NCI-H1436 treated with DMSO at 0.1 percent for 48 hours (cell line): Measurements from ENCODE around the gene RPIA.
"Not testable (repeated sequence)": the region's sequence is repeated elsewhere in the genome, so short reads cannot be mapped to it uniquely, and the experiment has no call there.

Experiments used
- DNase-seq: peaks from one replicate; lab custom pipeline; 2025; lab: John Stamatoyannopoulos, UW

The RPIA gene

DNA sequence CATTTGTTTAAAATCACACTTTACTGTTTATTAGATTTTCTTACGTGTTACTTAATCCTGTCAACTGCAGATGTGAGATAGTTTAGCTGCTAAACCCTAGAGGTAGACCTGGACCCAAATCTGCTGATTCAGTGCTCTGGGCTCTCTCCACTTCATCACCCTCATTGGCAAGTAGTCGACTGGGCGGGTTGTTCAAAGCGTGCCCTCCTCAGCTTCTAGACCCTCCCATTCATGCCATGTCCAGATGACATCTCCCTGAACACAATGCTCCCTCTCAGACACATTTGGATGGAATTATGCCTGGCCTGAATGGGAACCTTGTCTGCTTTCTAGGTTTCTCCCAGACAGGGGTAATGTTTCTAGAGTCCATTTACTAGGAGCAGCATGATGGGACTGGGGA lies 43.7 kb downstream of the RPIA start:
- DNase-seq: no peak

DNA sequence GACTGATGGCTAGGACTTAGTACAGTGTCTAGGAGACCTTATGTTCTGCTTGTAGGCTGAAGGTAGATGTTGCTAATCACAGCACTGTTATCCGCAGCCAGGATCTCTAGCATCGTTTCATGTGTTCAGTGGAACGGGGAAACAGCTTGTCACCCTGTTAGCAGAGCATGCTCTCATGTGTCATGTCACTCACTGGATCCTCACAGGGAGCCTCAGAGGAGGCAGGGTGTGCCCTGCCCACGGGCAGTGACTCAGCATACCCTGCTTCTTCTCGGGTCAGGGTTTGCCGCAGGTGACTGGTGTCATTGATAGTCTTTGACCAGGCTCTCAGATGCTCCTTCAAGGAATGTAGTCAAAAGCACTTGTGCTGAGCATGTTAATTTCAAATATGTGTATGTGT lies 44.4 kb downstream of the RPIA start:
- DNase-seq: no peak

DNA sequence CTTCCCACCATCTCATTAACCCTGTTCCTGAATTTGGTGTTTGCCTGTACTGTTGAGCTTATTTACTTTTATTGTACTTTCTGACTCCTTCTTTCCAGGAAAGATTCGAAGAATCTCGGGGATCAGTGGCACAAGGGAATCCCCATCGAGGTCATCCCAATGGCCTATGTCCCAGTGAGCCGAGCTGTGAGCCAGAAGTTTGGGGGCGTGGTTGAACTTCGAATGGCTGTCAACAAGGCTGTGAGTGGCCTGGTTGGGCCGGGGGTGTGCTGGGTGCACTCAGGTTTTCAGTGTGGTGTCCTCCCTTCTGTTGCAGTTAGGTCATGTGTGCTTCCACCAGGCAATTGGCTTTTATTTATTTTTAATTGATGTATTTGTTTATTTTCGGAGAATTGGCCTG lies 45.0 kb downstream of the RPIA start:
- no peak for DNase-seq

DNA sequence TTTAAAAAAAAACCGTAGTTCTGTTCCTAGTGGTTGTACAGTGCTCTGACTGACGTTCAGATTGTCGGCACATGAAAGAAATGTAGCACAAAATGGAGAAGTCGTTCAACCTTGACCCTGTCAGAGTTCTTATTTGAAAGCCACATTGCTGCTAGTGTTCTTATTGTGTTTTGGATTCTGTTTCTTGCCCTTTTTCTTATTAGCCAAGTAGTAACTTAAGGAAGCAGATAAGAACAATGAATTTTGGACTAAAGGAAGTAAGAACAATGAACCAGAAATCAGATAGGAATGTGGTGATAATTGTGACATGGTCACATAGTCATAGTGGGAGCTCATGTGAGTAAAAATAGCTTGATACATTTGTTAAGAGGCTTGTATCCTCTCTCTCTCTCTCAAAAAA lies 45.9 kb downstream of the RPIA start:
- DNase-seq: no peak

DNA sequence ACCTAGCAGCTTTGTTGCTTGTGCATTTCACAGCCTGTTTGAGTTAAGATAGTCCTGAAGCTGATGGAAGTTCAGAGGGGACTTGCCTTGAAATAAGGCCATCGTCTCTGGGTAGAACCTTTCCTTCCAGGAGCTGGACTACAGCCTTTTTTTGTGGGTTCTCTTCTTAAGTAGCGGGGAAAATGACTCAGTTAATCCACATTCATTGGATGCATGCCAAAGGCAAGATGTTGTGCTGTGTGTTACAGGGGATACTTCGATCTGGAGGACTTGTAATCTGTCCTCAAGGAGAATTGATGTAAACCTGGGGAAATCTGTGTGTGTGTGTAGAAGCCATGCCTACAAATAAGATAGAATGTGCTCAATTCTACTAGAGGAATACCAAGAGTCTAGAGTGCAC lies 46.8 kb downstream of the RPIA start:
- no peak for DNase-seq

DNA sequence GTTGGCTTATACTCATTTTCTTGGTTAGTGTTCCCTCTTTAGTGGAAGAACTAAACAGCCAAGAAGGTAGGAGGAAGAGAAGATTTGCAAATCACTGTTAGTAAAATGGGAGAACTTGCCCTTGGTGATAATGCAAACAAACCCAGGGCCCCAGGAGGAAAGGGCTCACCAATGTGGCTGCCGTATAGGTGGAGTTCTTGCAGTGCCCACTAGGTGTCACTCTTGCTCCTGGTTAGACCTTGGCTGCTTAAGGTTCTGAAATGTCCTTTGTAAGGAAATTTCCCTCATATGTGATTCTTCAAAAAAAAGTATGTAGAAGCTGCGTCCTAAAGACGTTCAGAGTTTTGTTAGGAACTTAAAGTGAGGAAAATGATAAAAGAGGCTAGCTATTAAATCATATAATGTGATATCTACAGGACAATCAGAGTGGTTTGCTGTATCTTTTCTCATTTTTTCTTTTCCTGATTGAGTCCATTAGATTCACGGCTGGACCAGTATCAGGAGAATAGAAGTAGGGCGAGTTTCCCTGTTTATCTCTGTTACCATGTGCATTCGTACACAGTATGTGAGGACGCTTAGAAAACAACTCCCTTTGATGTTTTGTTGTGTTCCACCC lies 48.6 kb downstream of the RPIA start:
- DNase-seq: no peak

DNA sequence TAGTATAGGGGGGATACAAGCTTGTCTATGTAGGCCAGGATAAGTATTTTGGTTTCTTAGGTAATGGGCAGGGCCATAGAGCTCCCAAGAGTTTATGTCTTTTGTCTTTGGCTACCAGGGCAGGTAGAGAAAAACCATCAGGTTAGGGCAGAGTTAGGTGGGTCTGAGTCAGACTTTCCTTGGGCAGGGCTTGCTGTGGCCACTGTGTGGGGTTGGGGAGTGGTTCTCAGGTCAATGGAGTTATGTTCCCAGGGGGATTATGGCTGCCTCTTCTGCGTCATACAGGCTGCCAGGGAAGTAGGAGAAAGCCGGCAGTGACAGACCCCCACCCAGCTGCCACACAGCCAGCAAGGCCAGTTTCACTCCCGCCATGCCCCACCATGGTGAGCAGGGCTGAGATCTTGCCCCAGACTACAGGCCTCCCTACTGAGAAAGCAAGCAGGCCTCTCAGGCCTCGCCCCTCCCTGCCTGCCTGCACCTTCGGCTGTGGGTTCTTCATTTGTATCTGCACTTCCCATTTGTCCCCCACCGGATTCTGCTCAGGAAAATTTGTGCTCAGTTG lies 55.5 kb downstream of the RPIA start:
- DNase-seq: no peak

DNA sequence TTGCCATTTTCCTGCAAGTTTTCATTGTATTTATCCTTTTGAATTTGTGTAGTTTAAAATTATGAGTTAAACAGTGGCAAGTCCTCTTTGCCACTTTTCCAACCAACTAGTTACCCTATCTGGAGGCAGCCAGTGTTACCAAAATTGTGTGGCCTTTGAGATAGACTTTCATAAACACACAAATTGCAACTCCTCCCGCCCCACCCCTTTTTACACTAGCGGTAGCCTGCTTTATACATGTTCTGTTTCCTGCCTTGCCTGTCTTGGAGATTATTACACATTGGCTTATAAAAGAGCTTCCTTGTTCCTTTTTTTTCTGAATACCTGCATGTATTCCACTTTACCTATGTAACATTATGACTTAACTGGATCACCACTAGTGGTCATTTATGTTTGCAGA lies 56.5 kb downstream of the RPIA start:
- no peak for DNase-seq

DNA sequence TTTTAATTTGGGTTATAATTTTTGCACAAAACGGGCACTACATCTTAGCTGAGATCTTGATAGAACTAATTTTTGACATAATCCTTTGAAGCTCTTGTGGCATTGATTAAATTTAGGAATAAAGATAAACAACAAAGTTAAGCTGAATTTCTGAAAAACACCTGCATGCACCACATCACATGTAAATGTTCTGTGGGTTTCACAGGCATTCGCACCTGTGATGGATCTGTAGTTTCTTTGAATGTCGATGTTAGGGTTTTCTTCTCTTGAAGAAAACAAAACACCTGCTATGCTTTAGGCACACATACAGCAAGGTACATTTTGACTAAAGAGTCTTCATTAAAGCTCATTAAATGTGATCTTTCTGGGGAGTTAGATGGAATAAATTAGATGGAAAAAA lies 60.3 kb downstream of the RPIA start:
- no peak for DNase-seq

DNA sequence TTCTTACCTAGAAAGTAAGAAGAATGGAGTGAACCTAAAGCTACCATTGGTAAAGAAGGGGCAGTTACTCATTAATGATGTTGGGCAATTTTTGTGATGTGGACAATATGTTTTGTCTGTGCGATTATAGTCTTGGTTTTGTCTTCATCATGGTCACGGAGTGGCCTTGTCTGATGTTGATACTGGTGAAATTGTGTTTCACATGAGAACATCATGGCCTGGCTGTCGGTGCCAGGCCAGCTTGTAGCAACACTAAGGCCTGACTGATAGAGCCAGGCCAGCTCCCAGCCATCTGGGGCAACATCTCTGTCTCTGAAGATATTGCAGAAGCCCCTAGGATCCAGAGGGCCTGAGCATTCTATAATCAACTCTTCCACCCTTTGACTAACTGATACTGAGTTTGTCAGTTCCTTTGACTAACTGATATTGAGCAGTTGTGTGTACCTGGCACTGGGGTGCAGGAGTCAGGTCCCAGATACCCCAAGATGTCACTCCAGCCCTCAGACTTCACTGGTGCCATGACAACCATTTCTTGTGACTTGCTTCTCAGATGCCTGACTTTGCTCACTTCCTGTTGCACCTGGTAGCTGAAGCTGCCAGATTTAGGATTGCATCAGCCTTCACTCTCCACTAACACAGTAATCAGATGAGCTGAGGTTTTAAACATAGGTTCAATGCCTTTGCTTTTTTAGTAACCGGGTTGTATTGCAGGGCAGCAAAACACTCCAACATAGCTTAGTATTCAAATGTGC lies 62.5 kb downstream of the RPIA start:
- DNase-seq: no peak

DNA sequence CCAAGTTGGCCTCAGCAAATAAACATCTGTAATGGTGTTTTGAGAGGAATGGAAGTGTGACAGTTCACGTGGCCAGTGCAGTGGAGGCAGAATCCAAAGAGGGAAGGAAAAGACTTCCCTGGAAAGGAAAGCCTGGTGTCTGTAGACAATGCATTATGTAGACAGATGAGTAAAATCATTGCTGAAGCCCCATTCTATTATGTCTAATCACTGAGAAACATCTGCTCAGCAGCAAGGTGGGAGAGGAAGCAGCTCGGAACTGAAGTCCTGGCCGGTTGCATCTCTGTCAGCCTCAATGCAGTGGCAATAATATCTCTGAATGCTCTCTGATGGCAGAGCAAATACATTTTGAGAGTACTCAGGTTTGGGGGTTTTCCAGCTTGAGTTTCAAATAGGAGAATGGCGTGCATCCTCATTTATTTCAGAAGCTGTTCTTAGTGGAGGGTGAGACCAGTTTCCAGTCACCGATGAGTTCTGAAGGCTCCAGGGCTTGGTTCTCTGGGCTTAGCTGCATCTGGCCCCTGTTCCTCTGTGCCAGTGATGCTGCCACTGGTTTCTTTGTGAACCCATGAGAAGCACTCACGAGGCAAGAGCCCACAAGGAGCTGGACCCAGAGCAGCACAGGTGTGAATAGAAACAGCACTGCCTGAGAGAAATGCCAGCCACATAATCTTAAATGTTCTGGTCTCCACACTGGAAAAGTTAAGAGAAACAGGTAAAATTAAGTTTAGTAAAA lies 63.3 kb downstream of the RPIA start:
- DNase-seq: no peak

DNA sequence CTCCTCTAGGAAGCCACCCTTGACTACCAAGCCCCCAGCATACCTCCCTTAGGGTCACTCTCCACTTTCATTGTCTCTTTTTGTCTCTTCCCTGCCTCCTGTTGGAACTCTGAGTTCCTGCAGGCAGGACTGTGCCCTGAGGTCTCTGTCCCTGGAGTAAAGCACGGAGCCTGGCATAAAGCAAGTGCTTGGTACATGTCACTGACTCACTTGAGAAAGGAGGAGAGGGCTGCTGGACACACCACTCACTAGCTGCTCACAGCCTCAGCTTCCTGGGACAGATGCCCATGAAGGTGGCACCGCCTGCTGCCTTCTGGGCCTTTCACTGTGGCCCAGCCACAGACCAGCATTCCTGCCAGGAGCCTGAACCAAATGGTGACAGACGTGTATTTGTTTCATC lies 64.4 kb downstream of the RPIA start:
- DNase-seq: no peak

DNA sequence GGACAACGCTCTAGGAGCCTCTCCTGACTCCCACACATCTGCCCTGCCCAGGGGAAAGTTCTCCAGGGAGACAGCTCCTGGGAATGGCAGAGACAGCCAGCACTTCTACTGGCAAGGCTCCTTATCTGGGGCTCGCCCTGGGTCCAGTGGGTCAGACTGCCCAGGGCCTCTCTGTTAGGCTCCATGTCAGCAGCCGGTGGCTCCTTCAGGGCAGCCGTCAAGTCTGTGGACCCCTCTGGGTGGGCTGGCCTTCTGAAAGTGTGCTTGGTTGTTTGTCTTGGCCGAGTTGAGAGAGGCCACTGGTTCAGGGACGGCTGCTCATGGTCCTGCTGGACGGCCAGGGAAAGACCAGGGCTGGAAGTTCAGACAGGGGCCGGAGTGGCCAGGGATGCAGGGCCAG lies 65.6 kb downstream of the RPIA start:
- DNase-seq: no peak

DNA sequence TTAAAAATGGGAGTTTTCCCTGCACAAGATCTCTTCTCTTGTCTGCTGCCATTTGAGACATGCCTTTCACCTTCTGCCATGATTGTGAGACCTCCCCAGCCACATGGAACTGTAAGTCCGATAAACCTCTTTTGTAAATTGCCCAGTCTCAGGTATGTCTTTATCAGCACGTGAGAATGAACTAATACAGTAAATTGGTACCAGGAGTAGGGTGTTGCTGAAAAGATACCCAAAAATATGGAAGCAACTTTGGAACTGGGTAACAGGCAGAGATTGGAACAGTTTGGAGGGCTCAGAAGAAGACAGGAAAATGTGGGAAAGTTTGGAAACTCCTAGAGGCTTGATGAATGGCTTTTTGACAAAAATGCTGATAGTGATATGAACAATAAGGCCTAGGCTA lies 67.2 kb downstream of the RPIA start:
- not testable (repeated sequence) for DNase-seq

DNA sequence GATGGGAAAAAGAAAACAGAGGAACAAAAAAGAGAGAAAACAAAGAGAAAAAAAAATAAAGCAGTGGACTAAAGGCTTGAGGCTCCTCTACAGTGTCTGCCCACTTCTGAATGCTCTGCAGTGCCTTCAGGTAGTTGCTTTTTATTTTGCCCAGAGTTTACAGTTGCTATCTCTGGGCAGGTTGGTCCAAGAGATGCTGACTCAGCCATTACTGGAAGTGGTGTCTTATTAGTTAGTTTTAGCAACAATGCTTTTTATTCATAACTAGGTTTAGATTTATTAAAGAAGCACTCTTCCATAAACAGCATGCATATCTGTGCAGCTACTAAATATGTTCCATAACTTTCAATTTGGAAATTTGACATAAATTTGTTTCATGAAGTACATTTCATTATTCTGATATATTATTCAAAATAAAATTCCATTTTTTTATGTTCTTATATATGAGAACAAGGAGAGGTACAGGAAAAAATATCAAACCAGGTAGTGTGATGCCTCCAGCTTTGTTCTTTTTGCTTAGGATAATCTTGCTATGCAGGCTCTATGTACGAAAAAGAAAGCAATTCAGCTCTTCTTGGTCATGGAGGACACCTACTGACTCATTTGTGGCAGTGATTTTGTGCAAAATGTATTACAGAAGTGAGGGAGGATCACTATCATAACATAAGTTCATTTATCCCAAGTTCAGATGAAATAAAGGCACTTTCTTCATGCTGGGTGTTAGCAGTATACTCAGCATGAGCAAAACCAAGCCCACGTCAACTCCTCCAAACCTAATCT lies 69.5 kb downstream of the RPIA start:
- no peak for DNase-seq

DNA sequence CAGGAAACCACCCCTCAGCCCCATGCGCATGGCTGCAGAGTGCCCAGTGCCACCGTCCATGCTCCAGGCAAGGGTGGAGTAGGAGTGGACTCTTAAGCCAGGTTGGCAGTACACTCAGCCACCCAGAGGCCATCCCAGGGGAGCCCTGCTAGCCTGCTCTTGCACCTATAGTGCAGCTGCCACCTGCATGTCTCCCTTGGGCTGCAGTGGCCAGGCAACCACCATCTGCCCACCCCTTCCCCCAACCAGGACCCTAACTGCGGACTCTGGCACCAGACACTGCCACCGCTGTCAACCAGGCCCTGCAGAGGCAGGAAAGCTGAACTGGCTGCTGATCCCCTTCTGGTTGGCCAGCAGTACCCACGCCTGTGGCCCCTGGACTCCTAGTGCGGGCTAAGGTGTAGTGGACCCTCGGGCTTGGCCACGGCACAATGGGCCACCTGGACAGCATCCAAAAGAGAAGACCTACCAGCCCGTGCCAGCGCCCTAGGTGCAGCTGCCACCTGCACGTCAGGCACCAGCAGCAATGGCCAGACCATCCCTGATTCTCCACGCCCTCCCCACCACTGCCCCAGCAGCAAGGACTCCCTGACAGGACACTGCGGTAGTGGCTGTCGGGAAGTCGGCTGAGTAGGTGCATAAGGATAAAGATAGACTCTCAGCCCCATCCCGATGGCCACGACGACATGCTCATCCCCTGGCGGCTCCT lies 72.8 kb downstream of the RPIA start:
- no peak for DNase-seq

DNA sequence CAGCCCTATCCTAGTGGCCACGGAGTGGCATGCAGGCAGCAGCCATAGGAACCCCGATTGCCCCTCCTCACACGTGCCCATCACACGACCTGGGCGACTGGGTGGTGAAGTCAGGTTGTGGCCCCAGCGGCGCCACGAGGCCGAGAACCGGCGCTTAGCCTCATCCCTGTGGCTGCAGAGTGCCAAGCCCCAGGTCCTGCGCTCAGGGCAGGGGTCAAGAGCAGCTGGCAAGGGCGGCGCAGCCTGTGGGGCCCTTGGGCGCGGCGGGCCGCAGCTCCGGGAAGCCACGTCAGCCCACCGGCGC lies 73.3 kb downstream of the RPIA start:
- DNase-seq: no peak

DNA sequence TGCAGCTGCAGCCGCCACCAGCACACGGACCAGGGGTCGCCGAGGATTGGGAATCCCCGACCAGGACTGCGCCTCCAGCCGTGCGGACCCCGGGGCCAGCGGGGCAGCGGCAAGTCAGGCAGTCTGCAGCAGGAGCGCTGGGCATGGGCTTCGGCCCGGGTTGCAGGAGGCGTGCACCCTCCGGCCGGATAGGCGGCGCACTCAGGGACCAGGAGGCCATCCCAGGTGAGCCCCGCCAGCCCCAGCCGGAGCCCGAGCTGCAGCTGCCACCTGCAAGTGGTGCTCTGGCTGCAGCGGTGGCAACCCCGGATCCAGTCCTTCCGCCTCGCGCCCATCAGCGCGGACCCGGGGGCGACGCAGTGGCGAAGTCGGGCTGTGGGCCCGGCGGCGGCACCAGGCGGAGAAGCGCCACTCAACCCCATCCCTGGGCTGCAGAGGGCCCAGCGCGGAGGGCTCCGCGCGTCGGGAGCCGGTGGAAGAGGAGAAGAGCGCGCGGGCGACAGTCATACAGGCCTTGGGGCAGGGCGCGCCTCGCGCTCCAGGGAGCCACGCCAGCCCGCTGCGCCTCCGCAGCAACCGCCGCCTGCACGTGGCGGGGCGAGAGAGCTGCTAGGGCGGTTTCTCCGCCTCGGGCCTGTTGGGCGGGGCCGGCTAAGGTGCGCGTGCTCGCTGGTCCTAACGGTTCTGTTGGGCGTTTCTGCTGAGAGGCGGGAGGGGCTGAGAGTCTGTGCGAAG lies 73.8 kb downstream of the RPIA start:
- no peak for DNase-seq

DNA sequence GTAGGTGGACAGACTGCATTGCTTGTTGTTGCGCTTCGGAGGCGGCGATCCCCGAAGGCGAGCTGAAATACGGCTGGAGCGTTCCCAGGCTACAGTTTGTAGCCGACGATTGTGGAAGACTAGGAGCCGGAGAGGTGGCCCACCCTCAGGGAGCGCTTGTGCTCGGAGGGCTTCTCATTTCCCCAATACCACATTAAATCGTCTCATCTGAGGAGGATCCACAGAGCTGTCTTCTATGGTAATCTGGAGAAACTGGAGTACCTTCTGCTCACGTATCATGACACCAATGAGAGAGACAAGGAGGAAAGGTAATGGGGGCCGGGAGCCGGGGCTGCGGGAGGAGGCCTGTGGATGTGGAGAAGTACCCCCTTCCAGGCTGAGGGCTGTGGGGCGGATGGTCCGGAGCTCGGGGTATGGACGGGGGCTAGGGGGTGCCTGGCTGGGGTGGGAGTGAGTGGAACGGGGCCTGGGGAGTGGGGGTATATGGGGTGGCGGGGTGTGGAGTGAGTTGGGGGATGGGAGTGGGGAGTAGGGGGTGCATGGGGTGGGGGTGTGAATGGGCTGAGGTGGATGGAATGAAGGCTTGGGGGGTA lies 74.5 kb downstream of the RPIA start:
- DNase-seq: not testable (repeated sequence)

DNA sequence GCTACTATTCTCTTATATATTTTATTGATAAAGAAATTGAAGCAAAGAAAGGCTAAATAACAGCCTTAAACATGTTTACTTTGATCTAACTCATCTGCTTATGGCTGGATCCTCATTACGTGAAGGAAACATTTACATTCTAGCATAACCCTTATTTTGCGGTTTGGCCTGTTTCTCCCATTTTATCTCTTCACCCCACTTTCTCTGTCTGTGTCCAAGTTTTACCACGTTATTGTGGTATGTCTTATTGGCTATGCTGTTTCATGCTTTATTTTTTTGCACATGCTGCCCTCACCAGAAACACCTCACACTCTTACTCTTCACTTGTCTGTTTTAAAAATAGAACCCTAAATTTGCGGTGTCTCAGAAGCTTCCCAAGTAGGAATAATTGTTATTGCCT lies 78.5 kb downstream of the RPIA start:
- no peak for DNase-seq
